ENCODE data around the gene NHEJ1.

DNA sequence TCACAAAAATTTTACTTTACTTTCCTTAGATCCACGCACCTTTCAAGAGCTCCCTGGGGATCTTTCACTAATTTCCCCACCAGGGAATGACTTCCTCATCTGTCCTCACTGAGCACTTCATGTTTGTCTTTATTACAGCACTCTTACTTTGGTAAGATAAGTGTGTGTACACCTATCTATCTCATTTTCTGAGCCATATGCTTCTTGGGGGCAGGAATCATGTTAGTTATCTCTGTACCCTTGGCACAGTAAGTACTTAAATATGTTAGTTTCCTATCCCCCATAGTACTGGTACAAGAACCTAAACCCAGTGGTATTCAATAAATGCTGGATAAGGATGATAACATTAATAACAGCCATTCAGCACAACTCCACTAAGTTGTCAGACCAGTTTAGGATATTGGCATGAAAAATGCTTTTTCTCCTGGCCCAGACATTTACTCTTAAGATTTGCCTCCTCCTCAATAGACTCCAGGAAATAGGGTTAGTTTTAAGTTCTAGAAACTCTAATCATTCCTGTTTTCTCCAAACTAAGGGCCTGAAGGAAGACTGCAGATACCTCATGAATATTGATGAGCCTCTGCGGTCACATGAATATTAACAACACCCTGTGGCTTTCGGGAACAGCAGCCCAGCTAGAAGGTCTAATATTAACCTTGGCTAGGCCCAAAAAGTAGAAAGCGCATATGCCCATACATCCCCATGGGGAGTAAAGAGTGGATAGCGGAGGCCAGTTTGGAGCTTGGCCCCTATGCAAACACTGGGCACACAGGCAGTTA is 38.2 kb downstream of the NHEJ1 start:
- no peak for TF ChIP-seq POLR2A (IDR thresholded peaks at IDR 0.05; ENCODE audit: low read depth, low read length)
- TF ChIP-seq, protein P1, sequence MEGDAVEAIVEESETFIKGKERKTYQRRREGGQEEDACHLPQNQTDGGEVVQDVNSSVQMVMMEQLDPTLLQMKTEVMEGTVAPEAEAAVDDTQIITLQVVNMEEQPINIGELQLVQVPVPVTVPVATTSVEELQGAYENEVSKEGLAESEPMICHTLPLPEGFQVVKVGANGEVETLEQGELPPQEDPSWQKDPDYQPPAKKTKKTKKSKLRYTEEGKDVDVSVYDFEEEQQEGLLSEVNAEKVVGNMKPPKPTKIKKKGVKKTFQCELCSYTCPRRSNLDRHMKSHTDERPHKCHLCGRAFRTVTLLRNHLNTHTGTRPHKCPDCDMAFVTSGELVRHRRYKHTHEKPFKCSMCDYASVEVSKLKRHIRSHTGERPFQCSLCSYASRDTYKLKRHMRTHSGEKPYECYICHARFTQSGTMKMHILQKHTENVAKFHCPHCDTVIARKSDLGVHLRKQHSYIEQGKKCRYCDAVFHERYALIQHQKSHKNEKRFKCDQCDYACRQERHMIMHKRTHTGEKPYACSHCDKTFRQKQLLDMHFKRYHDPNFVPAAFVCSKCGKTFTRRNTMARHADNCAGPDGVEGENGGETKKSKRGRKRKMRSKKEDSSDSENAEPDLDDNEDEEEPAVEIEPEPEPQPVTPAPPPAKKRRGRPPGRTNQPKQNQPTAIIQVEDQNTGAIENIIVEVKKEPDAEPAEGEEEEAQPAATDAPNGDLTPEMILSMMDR (IDR thresholded peaks at IDR 0.05; ENCODE audit: extremely low read depth in 1 of 2, insufficient read depth in 1 of 2, low read depth in 1 of 2, low read length in 2 of 2) = no peak
- TF ChIP-seq, protein P2, sequence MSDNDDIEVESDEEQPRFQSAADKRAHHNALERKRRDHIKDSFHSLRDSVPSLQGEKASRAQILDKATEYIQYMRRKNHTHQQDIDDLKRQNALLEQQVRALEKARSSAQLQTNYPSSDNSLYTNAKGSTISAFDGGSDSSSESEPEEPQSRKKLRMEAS (IDR thresholded peaks at IDR 0.05; ENCODE audit: insufficient read depth, insufficient read length) = no peak
- TF ChIP-seq MYC (IDR thresholded peaks at IDR 0.05; ENCODE audit: low read depth, low read length) = no peak
- TF ChIP-seq POLR2AphosphoS5 (IDR thresholded peaks at IDR 0.05; ENCODE audit: insufficient read depth, low read depth, low read length) = no peak
- no peak for TF ChIP-seq GATA2 (IDR thresholded peaks at IDR 0.05; ENCODE audit: insufficient read depth, insufficient read length, low read depth, low read length)
- no peak for TF ChIP-seq EZH2 (IDR thresholded peaks at IDR 0.05; ENCODE audit: borderline replicate concordance, low read depth, low read length, severe bottlenecking)
- TF ChIP-seq JUN (IDR thresholded peaks at IDR 0.05; ENCODE audit: borderline replicate concordance, insufficient read depth, insufficient read length, low read depth) = no peak
- no peak for TF ChIP-seq FOS (IDR thresholded peaks at IDR 0.05; ENCODE audit: borderline replicate concordance, insufficient read depth, low read length)
